ENCODE data around the gene C22orf15.

GRCh38 chr22:23754220-23754919 is 8.4 kb upstream of the C22orf15 start, which contains the start of gene VPREB3:
- no peak for TF ChIP-seq ZBTB33 (IDR thresholded peaks at IDR 0.05)
- TF ChIP-seq SP1 (IDR thresholded peaks at IDR 0.05): no peak
- TF ChIP-seq TAF1 (conservative IDR thresholded peaks at IDR 0.05): no peak
- TF ChIP-seq CTCF (IDR thresholded peaks at IDR 0.05; ENCODE audit: low read depth, low read length, missing input control): no peak
- no peak for TF ChIP-seq JUND (IDR thresholded peaks at IDR 0.05)
- no peak for TF ChIP-seq GABPA (IDR thresholded peaks at IDR 0.05 in 1 of 2, conservative IDR thresholded peaks at IDR 0.05 in 1 of 2)
